ENCODE data around the gene ARL15.

DNA sequence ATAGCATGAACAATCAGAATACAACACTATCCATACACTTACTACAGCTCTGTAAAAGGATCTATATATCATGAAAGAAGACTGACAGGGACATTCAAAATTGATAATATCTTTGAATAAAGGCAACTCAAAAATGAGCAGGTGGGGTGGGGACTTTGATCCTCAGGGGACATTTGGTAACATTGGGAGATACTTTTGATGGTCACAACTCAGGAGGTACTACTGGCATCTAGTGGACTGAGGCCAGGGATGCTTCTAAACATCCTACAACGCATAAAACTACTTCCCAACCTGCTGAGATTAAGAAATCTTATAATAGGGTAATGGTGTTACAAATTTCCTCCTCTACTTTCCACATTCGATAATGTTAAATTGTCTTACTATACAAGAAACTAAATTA, 243.9 kb downstream of the ARL15 start:
- TF ChIP-seq, protein P1, sequence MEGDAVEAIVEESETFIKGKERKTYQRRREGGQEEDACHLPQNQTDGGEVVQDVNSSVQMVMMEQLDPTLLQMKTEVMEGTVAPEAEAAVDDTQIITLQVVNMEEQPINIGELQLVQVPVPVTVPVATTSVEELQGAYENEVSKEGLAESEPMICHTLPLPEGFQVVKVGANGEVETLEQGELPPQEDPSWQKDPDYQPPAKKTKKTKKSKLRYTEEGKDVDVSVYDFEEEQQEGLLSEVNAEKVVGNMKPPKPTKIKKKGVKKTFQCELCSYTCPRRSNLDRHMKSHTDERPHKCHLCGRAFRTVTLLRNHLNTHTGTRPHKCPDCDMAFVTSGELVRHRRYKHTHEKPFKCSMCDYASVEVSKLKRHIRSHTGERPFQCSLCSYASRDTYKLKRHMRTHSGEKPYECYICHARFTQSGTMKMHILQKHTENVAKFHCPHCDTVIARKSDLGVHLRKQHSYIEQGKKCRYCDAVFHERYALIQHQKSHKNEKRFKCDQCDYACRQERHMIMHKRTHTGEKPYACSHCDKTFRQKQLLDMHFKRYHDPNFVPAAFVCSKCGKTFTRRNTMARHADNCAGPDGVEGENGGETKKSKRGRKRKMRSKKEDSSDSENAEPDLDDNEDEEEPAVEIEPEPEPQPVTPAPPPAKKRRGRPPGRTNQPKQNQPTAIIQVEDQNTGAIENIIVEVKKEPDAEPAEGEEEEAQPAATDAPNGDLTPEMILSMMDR (IDR thresholded peaks at IDR 0.05; ENCODE audit: borderline replicate concordance, extremely low read depth, low read length, poor library complexity, severe bottlenecking), result no peak
- TF ChIP-seq EZH2 (IDR thresholded peaks at IDR 0.05; ENCODE audit: borderline replicate concordance, low read depth, low read length, severe bottlenecking), result no peak
